Renal cortex interstitium (tissue), 15 donors: ENCODE measurements around the gene CCL14. TPM values are rescaled to one million over a fixed set of nuclear protein-coding genes. Genes with fewer than 3 reads are reported as not detected.
A peak's percentile ranks its signal among the peaks of the same experiment; 100 is the strongest.
"Not testable (repeated sequence)": the region's sequence is repeated elsewhere in the genome, so short reads cannot be mapped to it uniquely, and the experiment has no call there.

ENCODE experiments used
- DNase-seq, 11 donors: peaks; one replicate each; pipeline ENCODE4 v3.0.0-alpha.2; 2013; ENCODE audit warnings: low read depth in 9 of 11, low spot score in 4 of 11; ENCODE audit errors: extremely low read depth in 1 of 11
- long read RNA-seq, 16 experiments: transcript quantifications; one replicate each; lab custom pipeline, GENCODE V29; 2026
- polyA plus RNA-seq, 3 donors: library from polyadenylated mRNA; unstranded; fragments of 120-200 nt; gene quantifications; one replicate each; pipeline ENCODE4 v1.2.1, GENCODE V29; 2013; ENCODE audit not compliant: insufficient read length in 3 of 3

CCL14 gene
- 10 to 100 TPM; 12.9 to 23.9 (median 14.8) TPM for polyA plus RNA-seq
- long read RNA-seq, donor 1, partial matches to known transcripts = 0 of 4 reads
- long read RNA-seq, donor 1, other reads (novel, unspliced or antisense) = 0 of 4 reads
- long read RNA-seq, donor 2, transcript CCL14-202 (3 exons, 898 nt) = major isoform, 8 of 8 reads
- long read RNA-seq, donor 2, partial matches to known transcripts = 0 of 8 reads
- long read RNA-seq, donor 2, other reads (novel, unspliced or antisense) = 0 of 8 reads
- long read RNA-seq, donor 3, transcript CCL14-202 (3 exons, 898 nt) = major isoform, 14 of 17 reads
- long read RNA-seq, donor 3, partial matches to known transcripts = 0 of 17 reads
- long read RNA-seq, donor 3, other reads (novel, unspliced or antisense) = 0 of 17 reads
- long read RNA-seq, donor 4, transcript CCL14-202 (3 exons, 898 nt) = major isoform, 6 of 7 reads
- long read RNA-seq, donor 4, partial matches to known transcripts = 0 of 7 reads
- long read RNA-seq, donor 4, other reads (novel, unspliced or antisense) = 0 of 7 reads
- long read RNA-seq, donor 5 = 0 reads
- long read RNA-seq, donor 6, transcript CCL14-202 (3 exons, 898 nt) = major isoform, 16 of 19 reads
- long read RNA-seq, donor 6, partial matches to known transcripts = 0 of 19 reads
- long read RNA-seq, donor 6, other reads (novel, unspliced or antisense) = 0 of 19 reads
- long read RNA-seq, donor 7, transcript CCL14-202 (3 exons, 898 nt) = major isoform, 10 of 12 reads
- long read RNA-seq, donor 7, partial matches to known transcripts = 0 of 12 reads
- long read RNA-seq, donor 7, other reads (novel, unspliced or antisense) = 0 of 12 reads
- long read RNA-seq, donor 8 = 0 reads
- long read RNA-seq, donor 9, transcript CCL14-202 (3 exons, 898 nt) = major isoform, 5 of 5 reads
- long read RNA-seq, donor 9, partial matches to known transcripts = 0 of 5 reads
- long read RNA-seq, donor 9, other reads (novel, unspliced or antisense) = 0 of 5 reads
- long read RNA-seq, donor 10, partial matches to known transcripts = 0 of 5 reads
- long read RNA-seq, donor 10, other reads (novel, unspliced or antisense) = 0 of 5 reads
- long read RNA-seq, donor 11, partial matches to known transcripts = 0 of 4 reads
- long read RNA-seq, donor 11, other reads (novel, unspliced or antisense) = 0 of 4 reads
- long read RNA-seq, donor 12, transcript CCL14-202 (3 exons, 898 nt) = major isoform, 7 of 11 reads
- long read RNA-seq, donor 12, partial matches to known transcripts = 0 of 11 reads
- long read RNA-seq, donor 12, other reads (novel, unspliced or antisense) = 0 of 11 reads
- long read RNA-seq, donor 13 = 0 reads
- long read RNA-seq, donor 14, transcript CCL14-202 (3 exons, 898 nt) = major isoform, 8 of 9 reads
- long read RNA-seq, donor 14, partial matches to known transcripts = 0 of 9 reads
- long read RNA-seq, donor 14, other reads (novel, unspliced or antisense) = 0 of 9 reads
- long read RNA-seq, donor 15, transcript CCL14-202 (3 exons, 898 nt) = major isoform, 8 of 10 reads
- long read RNA-seq, donor 15, partial matches to known transcripts = 0 of 10 reads
- long read RNA-seq, donor 15, other reads (novel, unspliced or antisense) = 0 of 10 reads
- long read RNA-seq, donor 16, transcript CCL14-202 (3 exons, 898 nt) = major isoform, 22 of 24 reads
- long read RNA-seq, donor 16, partial matches to known transcripts = 0 of 24 reads
- long read RNA-seq, donor 16, other reads (novel, unspliced or antisense) = 0 of 24 reads

DNA sequence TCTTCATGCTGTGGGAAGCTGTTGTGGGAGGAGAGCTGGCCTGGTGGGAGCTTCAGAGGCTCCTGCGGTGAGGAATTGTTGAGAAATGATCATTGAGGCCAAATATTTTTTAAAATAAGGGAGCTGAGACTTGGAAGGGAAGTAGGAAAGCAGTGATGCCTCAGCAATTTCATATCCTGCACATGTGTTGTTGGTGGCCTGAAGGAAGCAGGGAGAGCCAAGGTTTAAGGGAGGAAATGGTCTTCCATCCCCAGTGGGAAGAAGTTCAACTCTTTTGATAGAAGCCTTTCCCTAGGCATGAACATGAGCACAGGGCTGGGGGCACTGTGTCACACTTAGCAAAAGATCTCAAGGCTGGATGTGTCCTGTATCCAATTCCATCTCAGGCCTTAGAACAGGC lies at the start of gene CCL14:
Gene CCL14, minus strand, starts transcription at position 87 of the 400 bp plus-strand sequence. Its CDS starts 80 bp downstream, at position 7.
- DNase-seq = no peak

DNA sequence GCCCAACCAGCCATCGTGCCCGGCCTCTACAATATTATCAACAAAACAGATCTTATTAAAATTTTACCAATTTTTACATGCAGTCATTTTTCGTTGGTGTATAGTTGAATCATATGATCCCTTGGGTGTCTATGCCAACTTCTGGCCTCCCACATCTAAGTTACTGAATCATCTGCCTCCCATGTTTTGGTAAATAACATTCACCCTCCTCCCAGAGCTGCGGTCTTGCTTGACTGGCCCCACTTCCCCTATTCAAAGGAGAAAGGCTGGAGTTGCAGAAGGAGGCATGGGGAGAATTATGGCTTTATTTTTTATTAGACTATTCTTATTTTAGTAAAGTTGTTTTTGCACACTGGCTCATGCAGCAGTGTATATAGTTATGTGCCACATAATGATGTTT lies 49.7 kb upstream of the CCL14 start:
- DNase-seq = no peak

- DNase-seq = no peak
These were observed 47.6 kb upstream of the CCL14 start for GRCh38 chr17:36034127-36034526.

GRCh38 chr17:36030956-36031355 lies 44.4 kb upstream of the CCL14 start:
- no peak for DNase-seq

DNA sequence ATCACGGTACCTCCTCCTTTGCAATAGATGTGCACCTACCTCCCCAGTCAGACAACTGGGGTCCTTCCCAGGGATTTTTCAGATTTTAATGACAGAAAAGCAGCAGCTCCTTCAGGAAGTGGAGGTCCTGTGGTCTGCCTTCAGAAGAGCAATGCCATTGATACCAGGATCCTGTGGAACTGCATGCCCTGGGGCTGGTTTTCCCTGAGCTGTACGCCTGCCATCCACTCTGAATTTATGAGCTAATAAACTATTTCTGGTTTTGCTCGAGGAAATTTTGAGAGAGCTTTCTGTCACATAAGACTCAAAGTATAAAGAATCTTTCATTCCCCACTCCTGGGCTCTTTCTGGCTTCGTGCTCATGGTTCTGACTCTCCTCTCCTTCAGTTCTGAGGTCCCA lies 41.2 kb upstream of the CCL14 start:
- no peak for DNase-seq

DNA sequence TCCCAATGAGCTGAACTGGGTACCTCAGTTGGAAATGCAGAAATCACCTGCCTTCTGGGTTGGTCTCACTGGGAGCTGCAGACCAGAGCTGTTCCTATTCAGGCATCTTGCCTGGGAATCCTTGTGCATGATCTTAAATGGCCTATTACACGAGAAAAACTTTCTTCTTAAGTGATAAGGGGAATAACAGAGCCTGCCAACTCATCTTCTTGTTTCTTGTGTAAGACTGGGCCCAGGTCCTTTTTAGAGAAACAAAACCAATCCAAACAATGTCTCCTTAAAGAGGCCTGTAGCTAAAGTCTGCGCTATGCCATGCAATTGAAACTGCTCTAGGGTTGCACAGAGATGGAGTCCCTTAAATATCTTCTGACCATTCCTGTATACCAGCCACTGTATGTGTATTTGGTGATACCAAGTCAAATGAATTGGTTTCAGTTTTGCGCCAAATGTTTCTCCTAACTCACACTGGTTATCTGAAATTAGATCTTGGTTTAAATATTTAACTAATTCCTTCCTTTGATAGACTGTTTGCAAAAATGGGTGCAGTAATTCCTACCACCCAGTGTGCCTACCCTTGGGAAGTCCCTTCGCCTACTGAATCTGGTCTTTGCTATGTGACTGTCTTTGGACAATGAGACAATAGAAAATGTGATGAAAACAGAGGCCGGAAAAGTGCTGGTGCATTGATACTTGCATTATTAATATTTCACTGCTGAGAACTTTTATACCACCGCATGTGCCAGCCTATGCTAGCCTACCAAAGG lies 37.8 kb upstream of the CCL14 start:
- no peak for DNase-seq

GRCh38 chr17:36019423-36019822 lies 32.9 kb upstream of the CCL14 start:
- DNase-seq = no peak

- no peak for DNase-seq
These were observed 31.3 kb upstream of the CCL14 start, which contains the start of gene CCL23 for GRCh38 chr17:36017799-36018198. TSS of gene CCL23 (minus strand) at chr17:36017972. CDS start at chr17:36017897, 75 bp downstream.

GRCh38 chr17:36016555-36016954 lies 30.0 kb upstream of the CCL14 start:
- no peak for DNase-seq

DNA sequence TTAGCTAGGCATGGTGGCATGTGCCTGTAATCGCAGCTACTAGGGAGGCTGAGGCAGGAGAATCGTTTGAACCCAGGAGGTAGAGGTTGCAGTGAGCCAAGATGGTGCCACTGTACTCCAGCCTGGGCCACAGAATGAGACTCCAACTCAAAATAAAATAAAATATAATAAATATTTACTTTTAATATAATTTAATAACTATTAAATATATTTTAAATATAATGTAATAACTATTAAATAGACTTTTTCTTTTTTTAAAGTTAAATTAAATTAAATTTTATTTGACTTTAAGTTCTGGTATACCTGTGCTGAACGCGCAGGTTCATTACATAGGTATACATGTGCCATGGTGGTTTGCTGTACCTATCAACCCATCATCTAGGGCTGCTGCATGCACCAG lies 29.4 kb upstream of the CCL14 start:
- not testable (repeated sequence) for DNase-seq

GRCh38 chr17:36014946-36015345 lies 28.4 kb upstream of the CCL14 start:
- DNase-seq = no peak

DNA sequence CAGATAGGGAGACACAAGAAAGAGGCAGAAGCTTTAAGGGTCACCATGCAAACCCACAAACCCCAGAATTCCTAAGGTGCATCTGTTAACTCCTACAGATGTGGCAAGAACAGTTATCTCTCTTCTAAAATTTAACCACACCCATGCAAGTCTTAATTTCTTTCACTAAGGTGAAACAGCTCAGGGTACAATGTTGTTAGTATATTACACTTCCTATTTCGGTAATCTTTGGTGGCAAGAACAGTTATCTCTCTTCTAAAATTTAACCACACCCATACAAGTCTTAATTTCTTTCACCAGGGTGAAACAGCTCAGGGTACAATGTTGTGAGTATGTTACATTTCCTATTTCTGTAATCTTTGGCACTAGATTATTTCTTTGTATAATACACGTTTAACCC lies 24.7 kb upstream of the CCL14 start:
- no peak for DNase-seq

- no peak for DNase-seq
These were observed 22.6 kb upstream of the CCL14 start for GRCh38 chr17:36008998-36009665.

DNA sequence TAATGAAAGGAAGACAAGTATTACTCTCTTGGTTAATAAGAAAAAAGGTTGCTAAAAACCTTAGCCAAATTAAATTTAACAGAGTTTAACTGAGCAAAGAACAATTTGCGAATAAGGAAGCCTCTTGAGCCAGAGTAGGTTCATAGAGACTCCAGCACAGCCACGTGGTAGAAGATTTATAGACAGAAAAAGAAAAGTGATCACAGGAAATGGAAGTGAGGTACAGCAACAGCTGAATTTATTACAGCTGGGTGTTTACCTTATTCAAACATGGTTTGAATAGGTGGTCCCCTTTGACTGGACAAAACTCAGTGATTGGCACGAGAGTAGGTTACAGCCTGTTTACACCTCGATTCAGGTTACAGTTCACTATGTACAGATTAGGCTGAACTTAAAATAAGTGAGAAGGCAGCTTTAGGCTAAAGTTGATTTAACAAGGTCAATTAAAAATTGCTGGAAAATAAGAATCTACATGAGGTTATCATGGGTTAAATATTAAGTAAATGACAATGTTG lies 18.1 kb upstream of the CCL14 start:
- DNase-seq = peak in 2 of 11 donors; percentile 20 to 50

DNA sequence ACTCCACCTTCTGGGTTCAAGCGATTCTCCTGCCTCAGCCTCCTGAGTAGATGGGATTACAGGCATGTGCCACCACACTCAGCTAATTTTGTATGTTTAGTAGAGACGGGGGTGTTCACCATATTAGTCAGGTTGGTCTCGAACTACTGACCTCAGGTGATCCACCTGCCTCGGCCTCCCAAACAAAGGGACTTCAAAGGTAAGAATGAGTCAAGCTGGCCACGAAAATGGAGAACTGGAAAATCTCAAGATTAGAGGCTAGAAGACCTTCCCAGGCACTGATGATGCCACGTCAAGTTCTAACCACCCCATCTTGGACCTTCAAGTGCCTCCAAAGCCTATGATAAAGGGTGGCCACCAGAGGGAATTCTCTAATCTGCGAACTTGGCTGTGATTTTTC lies 16.1 kb upstream of the CCL14 start:
- no peak for DNase-seq

GRCh38 chr17:36001862-36002603 lies 15.5 kb upstream of the CCL14 start:
- DNase-seq = peak in 10 of 11 donors; percentile 30 to 75 (median 42)
